H9 (cell line): ENCODE results near the gene MNAT1. TPM values are rescaled to one million over a fixed set of nuclear protein-coding genes. Genes with fewer than 3 reads are reported as not detected.

ENCODE experiments used
- DNase-seq: peaks from one replicate; pipeline ENCODE4 v3.0.0-alpha.2; 2017
- H2AFZ ChIP-seq: one replicate; pipeline ENCODE4 v1.6.1; 2013; ENCODE audit warnings: mild to moderate bottlenecking, low read length, control low read depth, moderate library complexity
- H2AK5ac ChIP-seq: 2 replicates; pipeline ENCODE4 v1.6.1; 2013; ENCODE audit warnings: low read length, control low read depth, mixed read lengths; ENCODE audit not compliant: insufficient read length
- H2BK120ac ChIP-seq: one replicate; pipeline ENCODE4 v1.6.1; 2013; ENCODE audit warnings: low read depth, mild to moderate bottlenecking, low read length, control low read depth, inconsistent platforms; ENCODE audit not compliant: poor library complexity, severe bottlenecking
- H2BK12ac ChIP-seq: 2 replicates; pipeline ENCODE4 v1.6.1; 2013; ENCODE audit warnings: low read length, control low read depth, mixed read lengths, low read depth; ENCODE audit not compliant: insufficient read length
- H2BK15ac ChIP-seq: 2 replicates; pipeline ENCODE4 v1.6.1; 2013; ENCODE audit warnings: low read depth, low read length, control low read depth
- H2BK20ac ChIP-seq: one replicate; pipeline ENCODE4 v1.6.1; 2013; ENCODE audit warnings: low read depth, mild to moderate bottlenecking, low read length, control low read depth, inconsistent platforms; ENCODE audit not compliant: poor library complexity, severe bottlenecking
- H2BK5ac ChIP-seq: 2 replicates; pipeline ENCODE4 v1.6.1; 2013; ENCODE audit warnings: low read length, control low read depth, mixed read lengths; ENCODE audit not compliant: insufficient read length
- H3K14ac ChIP-seq: 2 replicates; pipeline ENCODE4 v1.6.1; 2013; ENCODE audit warnings: low read length, control low read depth; ENCODE audit not compliant: insufficient read depth
- H3K18ac ChIP-seq: 2 replicates; pipeline ENCODE4 v1.6.1; 2013; ENCODE audit warnings: low read depth, mild to moderate bottlenecking, mixed read lengths, low read length, control low read depth; ENCODE audit not compliant: insufficient read length
- H3K23ac ChIP-seq: 2 replicates; pipeline ENCODE4 v1.6.1; 2013; ENCODE audit warnings: low read length, control low read depth, mixed read lengths, low read depth; ENCODE audit not compliant: insufficient read length
- H3K23me2 ChIP-seq: 2 replicates; pipeline ENCODE4 v1.6.1; 2013; ENCODE audit warnings: low read depth, mild to moderate bottlenecking, mixed read lengths, low read length, control low read depth; ENCODE audit not compliant: insufficient read length, poor library complexity, severe bottlenecking
- H3K27ac ChIP-seq: 2 replicates; pipeline ENCODE4 v1.5.1; 2013; ENCODE audit warnings: low read length, control low read depth, mixed read lengths, low read depth; ENCODE audit not compliant: insufficient read length
- H3K27me3 ChIP-seq: 2 replicates; pipeline ENCODE4 v1.6.1; 2013; ENCODE audit warnings: low read length, control low read depth, inconsistent platforms; ENCODE audit not compliant: insufficient read depth
- H3K4ac ChIP-seq: 2 replicates; pipeline ENCODE4 v1.6.1; 2013; ENCODE audit warnings: low read depth, mild to moderate bottlenecking, control low read depth, inconsistent platforms, low read length, moderate library complexity
- H3K4me1 ChIP-seq: 2 replicates; pipeline ENCODE4 v1.6.1; 2013; ENCODE audit warnings: low read length, control low read depth, inconsistent platforms; ENCODE audit not compliant: insufficient read depth
- H3K4me2 ChIP-seq: 2 replicates; pipeline ENCODE4 v1.6.1; 2013; ENCODE audit warnings: low read length, control low read depth, mixed read lengths; ENCODE audit not compliant: insufficient read length, insufficient read depth
- H3K56ac ChIP-seq: 2 replicates; pipeline ENCODE4 v1.6.1; 2013; ENCODE audit warnings: low read depth, mild to moderate bottlenecking, mixed read lengths, low read length, control low read depth; ENCODE audit not compliant: insufficient read length
- H3K79me1 ChIP-seq: 2 replicates; pipeline ENCODE4 v1.6.1; 2013; ENCODE audit warnings: low read depth, mild to moderate bottlenecking, moderate library complexity, low read length, control low read depth, inconsistent platforms; ENCODE audit not compliant: insufficient read depth, poor library complexity, severe bottlenecking
- H3K79me2 ChIP-seq: 2 replicates; pipeline ENCODE4 v1.6.1; 2013; ENCODE audit warnings: low read length, control low read depth, inconsistent platforms; ENCODE audit not compliant: insufficient read depth
- H3K9ac ChIP-seq: 2 replicates; pipeline ENCODE4 v1.6.1; 2013; ENCODE audit warnings: low read length, control low read depth, mixed read lengths; ENCODE audit not compliant: insufficient read length; ENCODE audit errors: extremely low read depth
- H3K9me3 ChIP-seq: one replicate; pipeline ENCODE4 v1.6.1; 2013; ENCODE audit warnings: low read depth, low read length, inconsistent platforms; ENCODE audit not compliant: control insufficient read depth
- H3T11ph ChIP-seq: one replicate; pipeline ENCODE4 v1.6.1; 2013; ENCODE audit warnings: mild to moderate bottlenecking, low read length, control low read depth, inconsistent platforms
- H4K20me1 ChIP-seq: one replicate; pipeline ENCODE4 v1.6.1; 2013; ENCODE audit not compliant: control insufficient read depth, insufficient read length, insufficient read depth
- H4K5ac ChIP-seq: 2 replicates; pipeline ENCODE4 v1.6.1; 2013; ENCODE audit warnings: low read depth, mild to moderate bottlenecking, mixed read lengths, low read length, control low read depth; ENCODE audit not compliant: insufficient read length
- H4K8ac ChIP-seq: replicated peaks from 2 replicates; pipeline ENCODE4 v1.6.1; 2013; ENCODE audit warnings: low read length, control low read depth, mixed read lengths, low read depth; ENCODE audit not compliant: insufficient read length
- H4K91ac ChIP-seq: 2 replicates; pipeline ENCODE4 v1.6.1; 2013; ENCODE audit warnings: low read depth, mild to moderate bottlenecking, moderate library complexity, mixed read lengths, low read length, control low read depth; ENCODE audit not compliant: insufficient read length
- H3K27ac Mint-ChIP-seq, 3 experiments: 2 replicates in 2 of 3; 3 replicates in 1 of 3; pipeline ENCODE4 v1.8.0; 2020 to 2021; ENCODE audit warnings: mixed read lengths in 3 of 3, mild to moderate bottlenecking in 1 of 3, moderate library complexity in 1 of 3
- H3K27me3 Mint-ChIP-seq: 2 replicates; pipeline ENCODE4 v1.8.0; 2021; ENCODE audit warnings: low read depth, mild to moderate bottlenecking, moderate library complexity, mixed read lengths
- H3K36me3 Mint-ChIP-seq, 3 experiments: 2 replicates in 2 of 3; 3 replicates in 1 of 3; pipeline ENCODE4 v1.8.0; 2020 to 2021; ENCODE audit warnings: low read depth in 3 of 3, mixed read lengths in 3 of 3; ENCODE audit not compliant: insufficient read depth in 1 of 3
- H3K4me1 Mint-ChIP-seq, 2 experiments: 2 replicates each; pipeline ENCODE4 v1.8.0; 2020; ENCODE audit warnings: mixed read lengths in 2 of 2
- H3K4me3 Mint-ChIP-seq, 2 experiments: 2 replicates in 1 of 2; 3 replicates in 1 of 2; pipeline ENCODE4 v1.8.0; 2020 to 2021; ENCODE audit warnings: mild to moderate bottlenecking in 2 of 2, mixed read lengths in 2 of 2, moderate library complexity in 1 of 2
- H3K9me3 Mint-ChIP-seq, 2 experiments: 2 replicates in 1 of 2; 3 replicates in 1 of 2; pipeline ENCODE4 v1.8.0; 2020; ENCODE audit warnings: mild to moderate bottlenecking in 2 of 2, mixed read lengths in 2 of 2, moderate library complexity in 1 of 2
- CTCF ChIP-seq: fragments of 200-600 bp; sonication (generic); conservative IDR thresholded peaks from 3 replicates; pipeline ENCODE4 v1.8.0; 2021; ENCODE audit warnings: antibody characterized with exemption, mild to moderate bottlenecking
- total RNA-seq: library from RNA; stranded (reverse); gene quantifications from 2 replicates; pipeline ENCODE4 v1.2.1, GENCODE V29; 2021

The MNAT1 gene
- total RNA-seq, 1 experiment from 2014 or later: 43.1 TPM

GRCh38 chr14:60775296-60775695, 40.7 kb downstream of the MNAT1 start:
- Histone ChIP-seq H3K56ac (no peak overlapping the region), H2BK5ac (no peak overlapping the region), H2BK12ac (no peak overlapping the region), H3K4ac (no peak overlapping the region), H2AFZ (no peak overlapping the region), H2BK20ac (no peak overlapping the region), H3K23me2 (no peaks in the 10 kb centered on the region), H3K14ac (no peak overlapping the region), H4K5ac (no peak overlapping the region), H2AK5ac (no peak overlapping the region), H3K79me1 (no peaks in the 10 kb centered on the region), H4K8ac (no peak overlapping the region), H3K27me3 (no peaks in the 10 kb centered on the region), H3K4me1 (peaks cover 4% of the 10 kb centered on the region; the same call in 1 of the 2 replicates), H2BK15ac (no peak overlapping the region), H4K20me1 (no peaks in the 10 kb centered on the region), H4K91ac (no peak overlapping the region), H3T11ph (no peak overlapping the region), H3K18ac (no peak overlapping the region), H3K9me3 (no peaks in the 10 kb centered on the region), H3K23ac (no peak overlapping the region), H3K79me2 (peaks cover 8% of the 10 kb centered on the region; the same call in 1 of the 2 replicates), H3K27ac (no peak overlapping the region), H2BK120ac (no peak overlapping the region), H3K4me2 (no peak overlapping the region), H3K9ac (no peak overlapping the region)
- H3K36me3 Mint-ChIP-seq: no peaks in the 10 kb centered on the region
- no peak overlapping the region for H3K27ac Mint-ChIP-seq
- H3K4me1 Mint-ChIP-seq: peaks cover 6 to 8% of the 10 kb centered on the region in 2 experiments; a peak in 3 of 4 replicates
- DNase-seq: no peak
- no peaks in the 10 kb centered on the region for H3K9me3 Mint-ChIP-seq
- no peak overlapping the region for H3K4me3 Mint-ChIP-seq
- no peaks in the 10 kb centered on the region for H3K27me3 Mint-ChIP-seq
- no peak for TF ChIP-seq CTCF
